ENCODE measurements around the gene ZNF775. TPM values are rescaled to one million over a fixed set of nuclear protein-coding genes. Genes with fewer than 3 reads are reported as not detected.

ZNF775 gene
- total and polyA plus RNA-seq, 2 of the 13 experiments (the other 11 are each of a cell fraction or from before 2014, with no cell fraction given), result 3.1 to 3.2 TPM

- 0 out of 2 replicates have a peak, but pooled peaks have one; percentile 51 for TF ChIP-seq ZBTB20 (CRISPR knock-in tag; IDR thresholded peaks at IDR 0.05; ENCODE audit: borderline replicate concordance, low read depth)
- peak; percentile 46; the same call in 1 of the 2 replicates for TF ChIP-seq TGIF2 (CRISPR knock-in tag; IDR thresholded peaks at IDR 0.05)
- peak; percentile 93 for TF ChIP-seq ZNF768 (CRISPR knock-in tag; IDR thresholded peaks at IDR 0.05)
- peak; percentile 83 for TF ChIP-seq HINFP (CRISPR knock-in tag; IDR thresholded peaks at IDR 0.05; ENCODE audit: low read depth)
- peak; percentile 87; the same call in 1 of the 2 replicates for TF ChIP-seq ARID2 (CRISPR knock-in tag; IDR thresholded peaks at IDR 0.05; ENCODE audit: borderline replicate concordance)
- TF ChIP-seq RARG (CRISPR knock-in tag; IDR thresholded peaks at IDR 0.05; ENCODE audit: low read depth), result no peak
- TF ChIP-seq ZBTB33 (CRISPR knock-in tag; IDR thresholded peaks at IDR 0.05), result no peak
- TF ChIP-seq PITX1 (CRISPR knock-in tag; IDR thresholded peaks at IDR 0.05), result no peak
- no peak for TF ChIP-seq ZKSCAN8 (CRISPR knock-in tag; IDR thresholded peaks at IDR 0.05; ENCODE audit: borderline replicate concordance)
- no peak for TF ChIP-seq CBX1 (IDR thresholded peaks at IDR 0.05; ENCODE audit: low read depth)
- TF ChIP-seq PAXIP1 (CRISPR knock-in tag; conservative IDR thresholded peaks at IDR 0.05), result peak; percentile 51; the same call in 1 of the 2 replicates
- TF ChIP-seq AKNA (CRISPR knock-in tag; IDR thresholded peaks at IDR 0.05; ENCODE audit: borderline replicate concordance), result no peak
- TF ChIP-seq MIER3 (CRISPR knock-in tag; IDR thresholded peaks at IDR 0.05; ENCODE audit: borderline replicate concordance), result peak; percentile 38; the same call in 1 of the 2 replicates
- no peak for TF ChIP-seq ATAD3A (CRISPR knock-in tag; IDR thresholded peaks at IDR 0.05)
Observed at GRCh38 chr7:150368096-150368883, 10.8 kb upstream of the ZNF775 start, which contains the start of gene REPIN1 (continued).
